Fibroblast of the aortic adventitia (primary cell): ENCODE measurements around the gene STT3B. TPM values are rescaled to one million over a fixed set of nuclear protein-coding genes. Genes with fewer than 3 reads are reported as not detected.

Experiments used
- DNase-seq: peaks from one replicate; pipeline ENCODE4 v3.0.0-alpha.2; 2010; ENCODE audit warnings: low read depth
- H3K4me3 ChIP-seq: 2 replicates; pipeline ENCODE4 v1.5.1; 2011; ENCODE audit warnings: low read depth, mild to moderate bottlenecking, control low read depth, low read length, moderate library complexity
- total RNA-seq: library from RNA; depleted of rRNA; stranded (reverse); fragments of >200 nt; gene quantifications from 2 replicates; pipeline ENCODE4 v1.2.3, GENCODE V29; 2012; ENCODE audit warnings: low replicate concordance
- TF ChIP-seq, protein P1 (sequence below): IDR thresholded peaks from 2 replicates; pipeline ENCODE4 v1.5.1; 2011; ENCODE audit warnings: mild to moderate bottlenecking, low read length, control low read depth, inconsistent platforms; ENCODE audit not compliant: insufficient read depth

Gene STT3B
- total RNA-seq, 1 donor: 151 TPM

DNA sequence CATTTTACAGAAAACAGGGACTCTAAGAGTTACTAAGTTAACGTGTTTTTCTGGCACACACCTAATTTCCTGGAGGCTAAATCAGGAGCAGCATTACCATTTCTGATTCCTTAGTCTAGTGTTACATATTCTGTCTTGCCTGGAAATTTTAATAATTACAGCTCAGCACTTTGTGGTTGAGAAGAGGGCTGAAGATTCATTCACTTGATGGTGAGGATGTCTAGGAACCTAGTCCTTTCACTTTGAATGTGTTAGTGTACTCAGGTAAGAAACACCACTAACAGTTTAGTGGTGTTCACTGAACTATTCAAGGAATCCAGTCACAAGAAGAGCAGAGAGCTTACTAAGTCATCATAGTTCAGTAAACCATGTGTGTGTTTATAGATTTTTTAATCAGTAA lies 102.8 kb downstream of the STT3B start:
- no peak for DNase-seq
- TF ChIP-seq, protein P1, sequence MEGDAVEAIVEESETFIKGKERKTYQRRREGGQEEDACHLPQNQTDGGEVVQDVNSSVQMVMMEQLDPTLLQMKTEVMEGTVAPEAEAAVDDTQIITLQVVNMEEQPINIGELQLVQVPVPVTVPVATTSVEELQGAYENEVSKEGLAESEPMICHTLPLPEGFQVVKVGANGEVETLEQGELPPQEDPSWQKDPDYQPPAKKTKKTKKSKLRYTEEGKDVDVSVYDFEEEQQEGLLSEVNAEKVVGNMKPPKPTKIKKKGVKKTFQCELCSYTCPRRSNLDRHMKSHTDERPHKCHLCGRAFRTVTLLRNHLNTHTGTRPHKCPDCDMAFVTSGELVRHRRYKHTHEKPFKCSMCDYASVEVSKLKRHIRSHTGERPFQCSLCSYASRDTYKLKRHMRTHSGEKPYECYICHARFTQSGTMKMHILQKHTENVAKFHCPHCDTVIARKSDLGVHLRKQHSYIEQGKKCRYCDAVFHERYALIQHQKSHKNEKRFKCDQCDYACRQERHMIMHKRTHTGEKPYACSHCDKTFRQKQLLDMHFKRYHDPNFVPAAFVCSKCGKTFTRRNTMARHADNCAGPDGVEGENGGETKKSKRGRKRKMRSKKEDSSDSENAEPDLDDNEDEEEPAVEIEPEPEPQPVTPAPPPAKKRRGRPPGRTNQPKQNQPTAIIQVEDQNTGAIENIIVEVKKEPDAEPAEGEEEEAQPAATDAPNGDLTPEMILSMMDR: no peak

GRCh38 chr3:31636049-31636448 lies 103.3 kb downstream of the STT3B start:
- TF ChIP-seq, protein P1: no peak

More for the DNA sequence above, 102.8 kb downstream of the STT3B start:
- H3K4me3 ChIP-seq: no peak overlapping the region

DNA sequence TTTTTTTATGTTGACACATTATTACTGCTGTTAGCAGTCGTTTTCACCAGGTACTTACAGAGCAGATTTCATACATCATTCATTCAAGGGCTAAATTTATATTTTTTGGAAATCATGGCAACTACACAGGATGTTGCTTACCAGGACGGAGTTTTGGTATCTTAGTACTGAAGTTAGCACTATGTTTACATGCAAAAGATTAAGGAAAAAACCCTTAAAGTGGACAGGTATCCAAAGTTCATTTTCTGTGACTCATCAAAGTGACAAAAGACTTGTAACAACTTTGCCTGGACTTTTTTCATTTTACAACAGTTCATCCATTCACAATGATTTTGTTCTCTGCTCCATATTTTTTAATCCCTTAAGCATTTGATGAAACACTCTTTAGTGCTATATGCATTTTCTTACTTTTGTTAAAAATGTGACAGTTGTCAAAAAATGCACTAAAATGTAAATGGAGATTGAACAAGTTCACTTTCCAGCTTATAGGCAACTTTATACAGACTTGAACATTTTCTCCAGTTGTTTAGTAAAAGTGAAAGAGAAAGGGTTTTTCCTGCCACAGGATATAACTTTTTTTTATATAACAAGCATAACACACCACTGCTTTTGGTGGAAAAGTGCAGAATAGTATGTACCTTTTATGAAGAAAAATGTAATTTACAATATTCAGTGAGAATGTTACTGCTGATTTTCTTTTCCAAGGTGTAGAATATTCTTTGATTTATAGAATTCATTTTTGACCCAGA lies 104.1 kb downstream of the STT3B start:
- TF ChIP-seq, protein P1: no peak
- no peak for DNase-seq
- no peak overlapping the region for H3K4me3 ChIP-seq

More at GRCh38 chr3:31636049-31636448, 103.3 kb downstream of the STT3B start:
- no peak overlapping the region for H3K4me3 ChIP-seq
- peak; percentile 9 for DNase-seq

DNA sequence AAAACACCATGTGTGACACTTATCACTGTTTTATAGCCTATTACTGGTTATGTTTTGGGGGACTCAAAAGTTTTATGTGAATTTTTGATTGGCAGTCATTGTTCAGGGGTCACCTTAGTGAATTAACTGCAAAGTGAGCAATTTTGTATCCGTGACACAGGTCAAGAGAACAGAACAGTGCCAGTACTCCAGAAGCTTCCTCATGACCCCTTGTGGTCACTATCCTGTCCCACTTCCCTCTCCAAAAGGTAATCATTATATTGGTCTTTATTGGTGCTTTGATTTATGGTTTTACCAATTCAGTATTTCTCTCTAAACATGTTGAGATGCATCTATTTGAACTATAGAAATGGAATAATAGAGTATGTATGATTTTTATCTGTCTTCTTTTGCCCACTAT lies 107.1 kb downstream of the STT3B start:
- TF ChIP-seq, protein P1: no peak
- H3K4me3 ChIP-seq: no peak overlapping the region
- no peak for DNase-seq

GRCh38 chr3:31645256-31645655 lies 112.5 kb downstream of the STT3B start:
- no peak overlapping the region for H3K4me3 ChIP-seq
- DNase-seq: no peak
- TF ChIP-seq, protein P1: no peak

- H3K4me3 ChIP-seq: no peak overlapping the region
- no peak for DNase-seq
- TF ChIP-seq, protein P1: no peak
Observed at GRCh38 chr3:31648286-31648968, 115.7 kb downstream of the STT3B start.
